Measurements from ENCODE around the gene RNU6-8.

- TF ChIP-seq CTCF (IDR thresholded peaks at IDR 0.05): no peak
- TF ChIP-seq POLR2A (IDR thresholded peaks at IDR 0.05): no peak
Observed at GRCh38 chr14:32200368-32201192, 2.5 kb downstream of the RNU6-8 start.
